Thoracic aorta (tissue), 2 donors: ENCODE results near the gene TGM2. TPM values are rescaled to one million over a fixed set of nuclear protein-coding genes. Genes with fewer than 3 reads are reported as not detected.
A peak's percentile ranks its signal among the peaks of the same experiment; 100 is the strongest.

Experiments used
- ATAC-seq: fragments of 150-250 bp; one replicate; pipeline ENCODE4 v1.8.0; 2017; ENCODE audit warnings: low read depth; ENCODE audit not compliant: insufficient number of reproducible peaks, low FRiP score
- DNase-seq: peaks from one replicate; pipeline ENCODE4 v3.0.0-alpha.2; 2020; ENCODE audit warnings: low spot score
- H3K27ac ChIP-seq, 2 donors: fragments of 200-600 bp; sonication (generic); 1 replicate in 1 of 2; 2 replicates in 1 of 2; pipeline ENCODE4 v1.5.1; 2016; ENCODE audit warnings: mild to moderate bottlenecking in 2 of 2, moderate library complexity in 2 of 2
- H3K27me3 ChIP-seq: fragments of 200-600 bp; sonication (generic); replicated peaks from 2 replicates; pipeline ENCODE4 v1.6.0; 2016; ENCODE audit warnings: mild to moderate bottlenecking; ENCODE audit not compliant: insufficient read depth
- H3K36me3 ChIP-seq: fragments of 200-600 bp; sonication (generic); one replicate; pipeline ENCODE4 v1.5.1; 2016
- H3K4me1 ChIP-seq, 2 donors: fragments of 200-600 bp; sonication (generic); 1 replicate in 1 of 2; 2 replicates in 1 of 2; pipeline versions ENCODE4 v1.5.1 to v1.6.0; 2016; ENCODE audit warnings: low read depth in 2 of 2, mild to moderate bottlenecking in 1 of 2; ENCODE audit not compliant: control insufficient read depth in 1 of 2
- H3K4me3 ChIP-seq: fragments of 200-600 bp; sonication (generic); 2 replicates; pipeline ENCODE4 v1.5.1; 2016; ENCODE audit warnings: mild to moderate bottlenecking
- H3K9me3 ChIP-seq: fragments of 200-600 bp; sonication (generic); 2 replicates; pipeline ENCODE4 v1.5.1; 2016
- CTCF ChIP-seq: fragments of 200-600 bp; sonication (generic); IDR thresholded peaks from one replicate; pipeline ENCODE4 v1.5.1; 2019; ENCODE audit warnings: antibody characterized with exemption
- total RNA-seq, 2 donors: library from RNA; depleted of rRNA; stranded (reverse); fragments of >200 nt; gene quantifications; one replicate each; pipeline versions ENCODE4 v1.1.0 to v1.2.3, GENCODE V29; 2016

TGM2 gene
- total RNA-seq, 2 donors from 2014 or later, result 371 to 755 TPM

- Histone ChIP-seq H3K4me3 (no peak overlapping the region), H3K27ac (peak overlapping the region; percentile 77 to 86), H3K27me3 (no peaks in the 10 kb centered on the region), H3K9me3 (no peaks in the 10 kb centered on the region), H3K4me1 (peaks cover 40 to 80% of the 10 kb centered on the region in 2 donors), H3K36me3 (peaks cover 24% of the 10 kb centered on the region)
- ATAC-seq, result peak; percentile 25
- no peak for TF ChIP-seq CTCF
- DNase-seq, result peak; percentile 62
Observed at GRCh38 chr20:38156888-38157634, 8.0 kb downstream of the TGM2 start.

- no peaks in the 10 kb centered on the region for H3K9me3 ChIP-seq
- no peak for ATAC-seq
- peaks cover 47 to 80% of the 10 kb centered on the region in 2 donors for H3K4me1 ChIP-seq
- H3K36me3 ChIP-seq, result peaks cover 29% of the 10 kb centered on the region
- DNase-seq, result no peak
- no peak for TF ChIP-seq CTCF
- no peak overlapping the region for H3K4me3 ChIP-seq
- peak overlapping the region; percentile 69 to 86 for H3K27ac ChIP-seq
- no peaks in the 10 kb centered on the region for H3K27me3 ChIP-seq
Observed at GRCh38 chr20:38156280-38156679, 8.8 kb downstream of the TGM2 start.

GRCh38 chr20:38155811-38156210 is 9.3 kb downstream of the TGM2 start:
- Histone ChIP-seq H3K4me3 (no peak overlapping the region), H3K27me3 (no peaks in the 10 kb centered on the region), H3K4me1 (peaks cover 47 to 80% of the 10 kb centered on the region in 2 donors), H3K27ac (peak overlapping the region; percentile 69 to 86), H3K36me3 (peaks cover 31% of the 10 kb centered on the region), H3K9me3 (no peaks in the 10 kb centered on the region)
- no peak for DNase-seq
- no peak for TF ChIP-seq CTCF
- ATAC-seq, result no peak

- DNase-seq (no peak), ATAC-seq (no peak)
- no peaks in the 10 kb centered on the region for H3K9me3 ChIP-seq
- no peak overlapping the region for H3K4me3 ChIP-seq
- TF ChIP-seq CTCF, result no peak
- peak overlapping the region; percentile 80 to 88 for H3K27ac ChIP-seq
- peaks cover 37 to 77% of the 10 kb centered on the region in 2 donors for H3K4me1 ChIP-seq
- H3K27me3 ChIP-seq, result no peaks in the 10 kb centered on the region
- H3K36me3 ChIP-seq, result peaks cover 48% of the 10 kb centered on the region
Observed at GRCh38 chr20:38153401-38153800, 11.7 kb downstream of the TGM2 start.

- Histone ChIP-seq H3K9me3 (no peaks in the 10 kb centered on the region), H3K4me1 (peaks cover 30 to 77% of the 10 kb centered on the region in 2 donors), H3K36me3 (peaks cover 55% of the 10 kb centered on the region), H3K4me3 (peak overlapping the region; percentile 38), H3K27ac (peak overlapping the region; percentile 80 to 88), H3K27me3 (no peaks in the 10 kb centered on the region)
- peak; percentile 50 for ATAC-seq
- TF ChIP-seq CTCF, result no peak
- peak; percentile 89 for DNase-seq
Observed at GRCh38 chr20:38152621-38153221, 12.3 kb downstream of the TGM2 start.
